Measurements from ENCODE around the gene SLC41A3. TPM values are rescaled to one million over a fixed set of nuclear protein-coding genes. Genes with fewer than 3 reads are reported as not detected.
"Not testable (repeated sequence)": the region's sequence is repeated elsewhere in the genome, so short reads cannot be mapped to it uniquely, and the experiment has no call there.

Gene SLC41A3
- total RNA-seq, 1 experiment from 2014 or later = 26.9 TPM

DNA sequence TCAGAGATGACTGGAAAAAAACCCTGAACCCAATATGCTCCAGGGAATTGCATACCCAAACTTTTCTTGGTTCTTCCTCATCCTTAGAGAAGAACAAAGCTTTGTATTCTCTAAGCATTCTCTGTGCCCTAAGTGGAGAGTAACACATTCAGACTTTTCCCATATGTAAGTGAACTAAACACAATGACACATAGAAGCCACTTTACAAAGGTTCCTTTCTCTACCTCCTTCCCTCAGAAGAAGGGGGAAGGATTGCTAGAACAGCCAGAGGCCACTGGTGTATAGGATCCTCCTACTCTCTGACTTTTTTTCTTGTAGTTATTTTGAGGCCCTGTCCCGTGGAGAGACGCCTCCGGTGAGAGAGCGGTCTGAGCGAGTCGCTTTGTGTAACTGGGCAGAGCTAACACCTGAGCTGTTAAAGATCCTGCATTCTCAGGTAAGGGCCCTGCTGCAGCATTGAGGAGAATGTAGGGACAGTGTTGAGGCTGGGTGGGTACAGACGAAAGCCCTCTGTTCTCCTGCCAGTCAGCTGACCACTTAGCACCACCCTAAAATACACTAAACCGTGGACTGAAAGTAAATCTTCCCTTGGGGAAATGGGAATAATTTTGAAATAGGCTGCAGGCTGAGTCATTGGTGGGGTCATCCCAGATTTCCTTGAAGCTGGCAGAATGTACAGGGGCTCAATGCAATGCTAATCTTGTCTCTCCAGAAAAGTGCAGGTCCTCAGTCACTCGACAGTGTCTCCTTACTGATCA is 108.5 kb downstream of the SLC41A3 start:
- not testable (repeated sequence) for H3K9ac ChIP-seq (ENCODE audit: low read length); H4K20me1 ChIP-seq (ENCODE audit: insufficient read depth, low read depth, low read length); H3K4me1 ChIP-seq (ENCODE audit: low read length); H3K79me2 ChIP-seq (ENCODE audit: low read length); H3K9me2 ChIP-seq (replicated peaks; ENCODE audit: insufficient read depth, low read length); H3K9me3 ChIP-seq (ENCODE audit: low read length); H2AFZ ChIP-seq (ENCODE audit: low read length); H3K36me3 ChIP-seq (ENCODE audit: insufficient read depth, low read length); DNase-seq; H3K27me3 ChIP-seq (ENCODE audit: low read length); H3K4me3 ChIP-seq (ENCODE audit: low read length); H3K27ac ChIP-seq (ENCODE audit: low read length); H3K4me2 ChIP-seq (ENCODE audit: low read depth, low read length, poor library complexity, severe bottlenecking)

DNA sequence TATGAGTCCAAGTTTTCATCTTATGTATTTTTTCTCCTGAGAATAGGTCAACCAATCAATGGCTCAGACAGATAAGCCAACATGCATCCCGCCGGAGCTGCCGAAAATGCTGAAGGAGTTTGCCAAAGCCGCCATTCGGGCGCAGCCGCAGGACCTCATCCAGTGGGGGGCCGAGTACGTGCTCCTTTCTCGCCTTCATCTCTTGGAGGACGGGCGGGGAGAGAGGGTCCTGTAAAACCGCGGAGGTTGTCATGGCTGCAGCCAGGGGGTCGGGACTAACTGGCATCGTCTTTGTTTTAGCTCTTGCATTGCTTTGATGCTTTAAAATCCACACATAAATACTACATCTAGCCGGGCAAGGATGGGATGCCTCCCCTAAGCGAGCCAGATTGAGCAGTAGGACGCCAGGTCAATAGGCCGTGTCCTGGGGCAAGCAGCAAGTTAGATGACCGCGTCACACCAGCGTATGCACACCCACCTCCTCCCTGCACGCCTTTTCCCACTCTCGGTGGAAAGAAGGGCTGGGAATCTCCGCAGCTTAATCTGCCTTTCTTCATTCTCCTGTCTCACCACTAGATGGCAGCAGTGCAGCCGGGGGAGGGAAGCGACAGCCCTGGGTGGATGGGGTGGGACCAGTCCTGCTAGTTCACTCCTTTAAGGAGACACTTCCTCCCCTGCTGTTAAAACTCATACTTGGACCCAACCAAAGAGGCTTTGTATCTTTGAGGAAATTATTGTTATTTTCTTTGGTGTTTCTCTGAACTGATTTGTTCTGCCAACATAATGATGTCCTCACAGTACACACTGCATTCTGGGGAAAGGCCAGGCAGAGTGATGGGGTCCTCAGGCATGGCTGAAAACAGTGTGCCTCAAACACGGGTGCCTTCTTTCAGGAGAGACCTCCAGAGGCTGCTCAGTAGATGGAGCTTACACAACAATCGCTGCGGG is 111.7 kb downstream of the SLC41A3 start:
- H3K4me3 ChIP-seq (ENCODE audit: low read length); H3K79me2 ChIP-seq (ENCODE audit: low read length); H3K4me2 ChIP-seq (ENCODE audit: low read depth, low read length, poor library complexity, severe bottlenecking); H3K27ac ChIP-seq (ENCODE audit: low read length); H3K9me3 ChIP-seq (ENCODE audit: low read length); H2AFZ ChIP-seq (ENCODE audit: low read length); H3K27me3 ChIP-seq (ENCODE audit: low read length); H3K9ac ChIP-seq (ENCODE audit: low read length); DNase-seq; H3K36me3 ChIP-seq (ENCODE audit: insufficient read depth, low read length); H3K9me2 ChIP-seq (replicated peaks; ENCODE audit: insufficient read depth, low read length); H4K20me1 ChIP-seq (ENCODE audit: insufficient read depth, low read depth, low read length); H3K4me1 ChIP-seq (ENCODE audit: low read length): not testable (repeated sequence)

DNA sequence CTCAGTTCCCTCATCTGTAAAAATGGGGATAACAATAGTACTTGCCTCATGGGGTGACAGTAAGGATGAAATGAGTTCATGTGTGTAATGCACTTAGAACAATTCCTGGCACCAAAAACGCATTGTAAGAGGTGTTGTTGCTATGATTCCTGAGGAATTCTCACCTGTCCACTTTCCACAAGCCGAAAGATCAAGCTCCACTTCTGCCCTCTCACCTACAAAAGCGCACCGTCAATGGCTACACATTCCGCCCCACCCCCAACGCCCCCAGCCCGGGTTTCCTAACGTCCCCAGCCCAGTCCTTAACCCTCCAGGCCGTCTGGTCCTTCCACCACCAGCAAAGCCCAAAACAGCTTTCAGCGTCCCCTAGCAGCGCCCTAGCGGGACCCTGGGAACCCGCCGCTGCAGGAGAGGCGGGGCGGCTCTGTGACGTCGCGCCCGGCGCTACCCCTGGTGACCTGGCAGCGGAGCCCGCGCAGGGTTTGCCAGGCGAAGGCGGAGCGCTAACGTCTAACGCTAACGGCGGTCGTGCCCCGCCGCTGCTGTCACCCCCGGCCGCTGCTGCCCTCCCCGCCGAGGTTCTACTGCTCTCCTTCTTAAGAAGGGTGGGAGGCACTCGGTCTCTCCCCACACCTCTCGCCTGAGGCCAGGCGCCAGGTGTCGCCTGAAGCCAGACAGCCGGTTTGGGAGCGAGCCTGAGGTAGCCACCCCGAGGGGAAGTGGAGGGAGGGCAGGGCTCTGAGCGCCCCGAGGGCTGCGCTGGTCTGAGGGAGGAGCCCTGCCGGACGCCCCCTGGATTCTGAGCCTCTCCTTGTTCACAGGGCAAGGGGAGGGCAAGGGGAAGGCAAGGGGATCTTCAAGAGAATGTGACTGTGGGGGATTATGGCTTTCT is 115.0 kb downstream of the SLC41A3 start, which contains the start of gene ROPN1B:
ROPN1B (plus strand) TSS at position 478 of the 892 bp plus-strand sequence. CDS start 2,877 bp downstream, outside the sequence.
- H3K36me3 ChIP-seq (ENCODE audit: insufficient read depth, low read length) = not testable (repeated sequence)

DNA sequence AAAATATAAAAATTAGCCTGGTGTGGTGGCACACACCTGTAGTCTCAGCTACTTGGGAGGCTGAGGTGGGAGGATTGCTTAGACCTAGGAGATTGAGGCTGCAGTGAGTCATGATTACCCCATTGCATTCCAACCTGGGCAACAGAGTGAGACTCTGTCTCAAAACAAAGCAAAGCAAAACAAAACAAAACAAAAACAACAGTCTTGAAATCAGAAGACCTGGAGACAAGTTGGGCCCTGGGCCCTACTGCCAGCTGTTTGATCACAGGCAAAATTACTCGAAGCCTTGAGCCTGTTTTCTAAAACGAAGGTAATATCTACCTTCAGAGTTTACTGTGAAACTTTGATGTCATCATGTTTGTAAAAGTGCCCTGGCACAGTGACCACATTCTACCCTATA is 115.8 kb downstream of the SLC41A3 start:
- H3K4me2 ChIP-seq (ENCODE audit: low read depth, low read length, poor library complexity, severe bottlenecking); DNase-seq; H3K9ac ChIP-seq (ENCODE audit: low read length); H3K4me3 ChIP-seq (ENCODE audit: low read length); H2AFZ ChIP-seq (ENCODE audit: low read length); H3K4me1 ChIP-seq (ENCODE audit: low read length); H3K36me3 ChIP-seq (ENCODE audit: insufficient read depth, low read length); H4K20me1 ChIP-seq (ENCODE audit: insufficient read depth, low read depth, low read length); H3K79me2 ChIP-seq (ENCODE audit: low read length); H3K9me2 ChIP-seq (replicated peaks; ENCODE audit: insufficient read depth, low read length); H3K27me3 ChIP-seq (ENCODE audit: low read length); H3K9me3 ChIP-seq (ENCODE audit: low read length); H3K27ac ChIP-seq (ENCODE audit: low read length): not testable (repeated sequence)

More for the DNA sequence above, 115.0 kb downstream of the SLC41A3 start, which contains the start of gene ROPN1B:
- not testable (repeated sequence) for H3K27me3 ChIP-seq (ENCODE audit: low read length); H3K4me2 ChIP-seq (ENCODE audit: low read depth, low read length, poor library complexity, severe bottlenecking); H3K4me3 ChIP-seq (ENCODE audit: low read length); H2AFZ ChIP-seq (ENCODE audit: low read length); H3K4me1 ChIP-seq (ENCODE audit: low read length); H3K9me3 ChIP-seq (ENCODE audit: low read length); DNase-seq; H3K9me2 ChIP-seq (replicated peaks; ENCODE audit: insufficient read depth, low read length); H3K79me2 ChIP-seq (ENCODE audit: low read length); H3K27ac ChIP-seq (ENCODE audit: low read length); H4K20me1 ChIP-seq (ENCODE audit: insufficient read depth, low read depth, low read length); H3K9ac ChIP-seq (ENCODE audit: low read length)

DNA sequence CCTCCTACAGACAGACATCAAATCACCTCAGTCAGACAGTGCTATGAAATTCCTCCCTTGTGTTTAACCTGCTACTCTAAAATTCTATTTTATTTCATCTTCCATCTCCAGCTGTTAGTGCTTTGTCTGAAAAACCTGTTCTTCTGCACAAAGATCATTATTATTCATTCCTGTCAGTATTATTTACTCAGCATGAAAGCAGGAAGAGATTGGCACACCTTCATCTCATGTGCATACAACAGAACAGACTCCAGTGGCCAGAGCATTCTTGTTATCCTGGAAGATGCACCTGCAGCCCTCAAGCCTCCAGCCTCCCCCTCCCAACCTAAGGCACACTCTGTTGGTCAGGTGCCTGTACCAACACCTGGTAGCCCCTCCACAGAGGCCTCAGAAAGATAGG is 116.8 kb downstream of the SLC41A3 start:
- H3K27me3 ChIP-seq (ENCODE audit: low read length) = no peaks in the 10 kb centered on the region
- H2AFZ ChIP-seq (ENCODE audit: low read length) = no peak overlapping the region
- no peaks in the 10 kb centered on the region for H4K20me1 ChIP-seq (ENCODE audit: insufficient read depth, low read depth, low read length)
- H3K9ac ChIP-seq (ENCODE audit: low read length) = no peak overlapping the region
- H3K36me3 ChIP-seq (ENCODE audit: insufficient read depth, low read length) = no peaks in the 10 kb centered on the region
- H3K4me2 ChIP-seq (ENCODE audit: low read depth, low read length, poor library complexity, severe bottlenecking) = no peak overlapping the region
- H3K27ac ChIP-seq (ENCODE audit: low read length) = no peak overlapping the region
- no peak for DNase-seq
- H3K9me2 ChIP-seq (replicated peaks; ENCODE audit: insufficient read depth, low read length) = no peaks in the 10 kb centered on the region
- no peak overlapping the region for H3K4me3 ChIP-seq (ENCODE audit: low read length)
- no peaks in the 10 kb centered on the region for H3K4me1 ChIP-seq (ENCODE audit: low read length)
- no peaks in the 10 kb centered on the region for H3K79me2 ChIP-seq (ENCODE audit: low read length)
- H3K9me3 ChIP-seq (ENCODE audit: low read length) = no peaks in the 10 kb centered on the region

DNA sequence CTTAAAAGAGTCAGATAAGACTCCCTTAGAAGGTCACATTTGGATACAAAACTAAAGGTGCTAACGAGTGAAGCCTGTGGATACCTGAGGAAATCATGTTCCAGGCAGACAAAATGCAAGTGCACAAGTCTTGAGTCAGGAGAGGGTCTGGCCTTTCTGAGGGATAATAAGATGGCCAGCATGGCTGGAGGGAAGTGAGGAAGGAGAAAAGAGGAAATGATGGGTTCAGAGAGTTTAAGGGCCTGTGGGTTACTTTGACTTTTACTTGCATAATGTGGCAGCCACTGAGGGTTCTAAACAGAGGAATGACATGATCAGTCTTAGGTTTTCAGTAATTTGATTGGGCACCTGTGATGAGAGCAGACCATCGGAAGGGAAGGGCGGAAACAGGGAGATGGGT is 118.4 kb downstream of the SLC41A3 start:
- Histone ChIP-seq H3K27ac (ENCODE audit: low read length) (no peak overlapping the region), H3K9me2 (replicated peaks; ENCODE audit: insufficient read depth, low read length) (no peaks in the 10 kb centered on the region), H2AFZ (ENCODE audit: low read length) (no peak overlapping the region), H3K79me2 (ENCODE audit: low read length) (no peaks in the 10 kb centered on the region), H3K36me3 (ENCODE audit: insufficient read depth, low read length) (no peaks in the 10 kb centered on the region), H3K9ac (ENCODE audit: low read length) (no peak overlapping the region), H3K9me3 (ENCODE audit: low read length) (no peaks in the 10 kb centered on the region), H3K27me3 (ENCODE audit: low read length) (no peaks in the 10 kb centered on the region), H4K20me1 (ENCODE audit: insufficient read depth, low read depth, low read length) (no peaks in the 10 kb centered on the region), H3K4me2 (ENCODE audit: low read depth, low read length, poor library complexity, severe bottlenecking) (no peak overlapping the region), H3K4me1 (ENCODE audit: low read length) (no peaks in the 10 kb centered on the region), H3K4me3 (ENCODE audit: low read length) (no peak overlapping the region)
- DNase-seq = no peak

DNA sequence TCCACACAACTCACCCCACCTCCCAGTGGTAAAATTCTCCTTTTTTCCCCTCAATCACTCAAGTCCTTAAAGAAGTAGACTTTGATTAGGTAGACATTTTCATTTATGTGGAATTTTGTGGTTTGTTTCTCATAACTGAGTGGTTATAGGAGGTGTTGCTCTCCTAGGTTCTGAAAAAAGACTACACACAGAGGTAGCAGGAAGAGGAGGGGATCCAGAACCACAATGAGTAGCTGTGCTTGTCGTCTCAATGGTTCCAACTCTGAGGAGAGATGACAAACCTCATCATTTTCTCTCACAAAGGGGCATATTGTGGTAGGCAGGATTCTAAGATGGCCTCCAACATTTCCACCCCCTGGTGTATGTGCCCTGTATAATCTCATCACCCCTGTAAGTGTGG is 120.1 kb downstream of the SLC41A3 start:
- H3K4me3 ChIP-seq (ENCODE audit: low read length); H3K9me2 ChIP-seq (replicated peaks; ENCODE audit: insufficient read depth, low read length); H3K4me2 ChIP-seq (ENCODE audit: low read depth, low read length, poor library complexity, severe bottlenecking); H3K4me1 ChIP-seq (ENCODE audit: low read length); DNase-seq; H4K20me1 ChIP-seq (ENCODE audit: insufficient read depth, low read depth, low read length); H3K27me3 ChIP-seq (ENCODE audit: low read length); H3K9me3 ChIP-seq (ENCODE audit: low read length); H3K9ac ChIP-seq (ENCODE audit: low read length); H3K36me3 ChIP-seq (ENCODE audit: insufficient read depth, low read length); H2AFZ ChIP-seq (ENCODE audit: low read length); H3K27ac ChIP-seq (ENCODE audit: low read length); H3K79me2 ChIP-seq (ENCODE audit: low read length): not testable (repeated sequence)

DNA sequence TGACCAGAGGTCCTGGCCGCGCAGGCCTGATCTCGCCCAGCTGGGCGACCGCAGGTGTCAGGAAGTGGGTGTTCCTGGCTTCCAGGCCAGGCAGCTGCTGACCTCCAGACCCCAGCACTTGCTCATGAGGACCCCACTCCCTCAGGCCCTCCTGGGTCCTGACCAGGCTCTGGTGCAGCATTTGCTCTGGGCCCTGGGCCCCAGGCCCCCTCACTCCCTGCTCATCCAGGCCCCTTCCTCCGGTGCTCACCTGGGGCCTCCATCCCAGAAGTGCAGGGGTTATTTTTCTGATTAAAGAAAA is 122.7 kb downstream of the SLC41A3 start:
- Histone ChIP-seq H3K27ac (ENCODE audit: low read length) (no peak overlapping the region), H3K4me2 (ENCODE audit: low read depth, low read length, poor library complexity, severe bottlenecking) (no peak overlapping the region), H3K4me3 (ENCODE audit: low read length) (no peak overlapping the region), H3K4me1 (ENCODE audit: low read length) (no peaks in the 10 kb centered on the region), H3K27me3 (ENCODE audit: low read length) (no peaks in the 10 kb centered on the region), H3K9me3 (ENCODE audit: low read length) (no peaks in the 10 kb centered on the region), H2AFZ (ENCODE audit: low read length) (no peak overlapping the region), H3K9me2 (replicated peaks; ENCODE audit: insufficient read depth, low read length) (no peaks in the 10 kb centered on the region), H3K36me3 (ENCODE audit: insufficient read depth, low read length) (no peaks in the 10 kb centered on the region), H3K9ac (ENCODE audit: low read length) (no peak overlapping the region), H4K20me1 (ENCODE audit: insufficient read depth, low read depth, low read length) (no peaks in the 10 kb centered on the region), H3K79me2 (ENCODE audit: low read length) (no peaks in the 10 kb centered on the region)
- no peak for DNase-seq
